ENCODE measurements around the gene PNLIPRP1. TPM values are rescaled to one million over a fixed set of nuclear protein-coding genes. Genes with fewer than 3 reads are reported as not detected.

The PNLIPRP1 gene
- total and polyA plus RNA-seq, 12 donors: 0.24 to 1.5 (median 0.88) TPM; not detected in 7

- no peak for DNase-seq
- no peaks in the 10 kb centered on the region for H3K27me3 ChIP-seq
- intact Hi-C loops (cut with DNase I): no loop called here
- no peaks in the 10 kb centered on the region for H3K4me1 ChIP-seq (replicated peaks in 1 of 2)
- no peaks in the 10 kb centered on the region for H3K9me3 ChIP-seq (replicated peaks in 1 of 3)
- H3K4me3 ChIP-seq: no peak overlapping the region
- H3K36me3 ChIP-seq (replicated peaks in 1 of 2): no peaks in the 10 kb centered on the region
- H3K27ac ChIP-seq: no peak overlapping the region
- TF ChIP-seq CTCF (IDR thresholded peaks at IDR 0.05): no peak
Measured at GRCh38 chr10:116636385-116636784, 45.6 kb downstream of the PNLIPRP1 start.

- no peak overlapping the region for H3K4me3 ChIP-seq
- no peaks in the 10 kb centered on the region for H3K36me3 ChIP-seq (replicated peaks in 1 of 2)
- TF ChIP-seq POLR2A (IDR thresholded peaks at IDR 0.05) (no peak), CTCF (IDR thresholded peaks at IDR 0.05) (no peak)
- intact Hi-C loops (cut with DNase I): no loop called here
- WGBS, 4 donors: 56 to 62% (median 59%) methylated on average over 2 of the region's 2 CpGs
- no peaks in the 10 kb centered on the region for H3K4me1 ChIP-seq (replicated peaks in 1 of 2)
- H3K27ac ChIP-seq: no peak overlapping the region
- no peak for DNase-seq
- no peaks in the 10 kb centered on the region for H3K27me3 ChIP-seq
- H3K9me3 ChIP-seq (replicated peaks in 1 of 3): no peaks in the 10 kb centered on the region
Measured at GRCh38 chr10:116636976-116637375, 46.2 kb downstream of the PNLIPRP1 start.

- no peak overlapping the region for H3K4me3 ChIP-seq
- 46 to 64% (median 57%) methylated on average over 1 of the region's 1 CpG for WGBS, 4 donors
- no peaks in the 10 kb centered on the region for H3K27me3 ChIP-seq
- no peaks in the 10 kb centered on the region for H3K9me3 ChIP-seq (replicated peaks in 1 of 3)
- no peaks in the 10 kb centered on the region for H3K4me1 ChIP-seq (replicated peaks in 1 of 2)
- DNase-seq: no peak
- TF ChIP-seq POLR2A (IDR thresholded peaks at IDR 0.05): no peak
- TF ChIP-seq CTCF (IDR thresholded peaks at IDR 0.05): no peak
- no peaks in the 10 kb centered on the region for H3K36me3 ChIP-seq (replicated peaks in 1 of 2)
- no peak overlapping the region for H3K27ac ChIP-seq
- intact Hi-C loops (cut with DNase I): no loop called here
Measured at GRCh38 chr10:116637830-116638229, 47.1 kb downstream of the PNLIPRP1 start.

- H3K4me1 ChIP-seq (replicated peaks in 1 of 2): no peaks in the 10 kb centered on the region
- no peak for TF ChIP-seq CTCF (IDR thresholded peaks at IDR 0.05)
- no peak for TF ChIP-seq POLR2A (IDR thresholded peaks at IDR 0.05)
- intact Hi-C loops (cut with DNase I): no loop called here
- no peak for DNase-seq
- H3K27me3 ChIP-seq: no peaks in the 10 kb centered on the region
- no peak overlapping the region for H3K4me3 ChIP-seq
- no peaks in the 10 kb centered on the region for H3K9me3 ChIP-seq (replicated peaks in 1 of 3)
- 92 to 100% (median 93%) methylated on average over 5 of the region's 5 CpGs for WGBS, 4 donors
- H3K36me3 ChIP-seq (replicated peaks in 1 of 2): no peaks in the 10 kb centered on the region
- H3K27ac ChIP-seq: no peak overlapping the region
Measured at GRCh38 chr10:116646502-116646901, 55.7 kb downstream of the PNLIPRP1 start.
